Muscle layer of colon (tissue), 2 donors: Measurements from ENCODE around the gene TYW1B.
"Not testable (repeated sequence)": the region's sequence is repeated elsewhere in the genome, so short reads cannot be mapped to it uniquely, and the experiment has no call there.

Experiments used
- H3K27ac ChIP-seq: one replicate; pipeline ENCODE4 v1.7.0; 2013; ENCODE audit warnings: low read depth, mild to moderate bottlenecking, low read length, moderate library complexity
- H3K27me3 ChIP-seq, 2 donors: one replicate each; pipeline ENCODE4 v1.7.0; 2013; ENCODE audit warnings: low read length in 2 of 2, mild to moderate bottlenecking in 2 of 2; ENCODE audit not compliant: insufficient read depth in 2 of 2, control insufficient read depth in 1 of 2
- H3K36me3 ChIP-seq: one replicate; pipeline ENCODE4 v1.7.0; 2013; ENCODE audit warnings: mild to moderate bottlenecking, low read length; ENCODE audit not compliant: insufficient read depth
- H3K4me1 ChIP-seq: one replicate; pipeline ENCODE4 v1.7.0; 2013; ENCODE audit warnings: mild to moderate bottlenecking, low read length; ENCODE audit not compliant: insufficient read depth
- H3K4me3 ChIP-seq, 2 donors: one replicate each; pipeline ENCODE4 v1.7.0; 2013; ENCODE audit warnings: low read length in 2 of 2, low read depth in 1 of 2, mild to moderate bottlenecking in 1 of 2, moderate library complexity in 1 of 2
- H3K9ac ChIP-seq: one replicate; pipeline ENCODE4 v1.7.0; 2013; ENCODE audit warnings: low read length
- H3K9me3 ChIP-seq: one replicate; pipeline ENCODE4 v1.7.0; 2013; ENCODE audit warnings: mild to moderate bottlenecking, low read length
- donor health status: abdominal sarcoma.
- donor health status: Adenocarcinoma of cecum.

TYW1B gene

GRCh38 chr7:72708371-72709050, 119.5 kb downstream of the TYW1B start:
- not testable (repeated sequence) for H3K4me3 ChIP-seq, H3K27me3 ChIP-seq, H3K9ac ChIP-seq, H3K4me1 ChIP-seq, H3K27ac ChIP-seq, H3K9me3 ChIP-seq, H3K36me3 ChIP-seq

- H3K27ac ChIP-seq = no peak overlapping the region
These were observed 121.5 kb downstream of the TYW1B start for GRCh38 chr7:72706521-72706920.

GRCh38 chr7:72705693-72706092, 122.3 kb downstream of the TYW1B start:
- not testable (repeated sequence) for H3K9ac ChIP-seq, H3K36me3 ChIP-seq, H3K4me1 ChIP-seq, H3K9me3 ChIP-seq, H3K27ac ChIP-seq, H3K4me3 ChIP-seq, H3K27me3 ChIP-seq

More at GRCh38 chr7:72706521-72706920, 121.5 kb downstream of the TYW1B start:
- H3K36me3 ChIP-seq = no peaks in the 10 kb centered on the region
- no peaks in the 10 kb centered on the region for H3K4me1 ChIP-seq
- H3K9me3 ChIP-seq = no peaks in the 10 kb centered on the region
- H3K27me3 ChIP-seq = no peaks in the 10 kb centered on the region
- H3K9ac ChIP-seq = no peak overlapping the region
- no peak overlapping the region for H3K4me3 ChIP-seq

GRCh38 chr7:72704894-72705293, 123.1 kb downstream of the TYW1B start:
- H3K27ac ChIP-seq = no peak overlapping the region
- no peaks in the 10 kb centered on the region for H3K9me3 ChIP-seq
- H3K9ac ChIP-seq = no peak overlapping the region
- H3K4me1 ChIP-seq = no peaks in the 10 kb centered on the region
- no peak overlapping the region for H3K4me3 ChIP-seq
- no peaks in the 10 kb centered on the region for H3K36me3 ChIP-seq
- H3K27me3 ChIP-seq = no peaks in the 10 kb centered on the region

GRCh38 chr7:72700548-72700947, 127.5 kb downstream of the TYW1B start:
- H3K27ac ChIP-seq, H3K4me3 ChIP-seq, H3K9ac ChIP-seq, H3K27me3 ChIP-seq, H3K36me3 ChIP-seq, H3K4me1 ChIP-seq, H3K9me3 ChIP-seq: not testable (repeated sequence)

GRCh38 chr7:72697066-72697465, 130.9 kb downstream of the TYW1B start:
- H3K27ac ChIP-seq, H3K36me3 ChIP-seq, H3K9me3 ChIP-seq, H3K4me3 ChIP-seq, H3K4me1 ChIP-seq, H3K27me3 ChIP-seq, H3K9ac ChIP-seq: not testable (repeated sequence)

- not testable (repeated sequence) for H3K9ac ChIP-seq, H3K27me3 ChIP-seq, H3K4me1 ChIP-seq, H3K36me3 ChIP-seq, H3K9me3 ChIP-seq, H3K27ac ChIP-seq, H3K4me3 ChIP-seq
These were observed 131.4 kb downstream of the TYW1B start for GRCh38 chr7:72696643-72697042.

- H3K27me3 ChIP-seq, H3K4me1 ChIP-seq, H3K4me3 ChIP-seq, H3K9ac ChIP-seq, H3K27ac ChIP-seq, H3K9me3 ChIP-seq, H3K36me3 ChIP-seq: not testable (repeated sequence)
These were observed 132.5 kb downstream of the TYW1B start for GRCh38 chr7:72695482-72695881.

GRCh38 chr7:72691442-72691841, 136.6 kb downstream of the TYW1B start:
- not testable (repeated sequence) for H3K36me3 ChIP-seq, H3K4me1 ChIP-seq, H3K9ac ChIP-seq, H3K4me3 ChIP-seq, H3K9me3 ChIP-seq, H3K27ac ChIP-seq, H3K27me3 ChIP-seq

- H3K27me3 ChIP-seq, H3K9ac ChIP-seq, H3K27ac ChIP-seq, H3K4me1 ChIP-seq, H3K36me3 ChIP-seq, H3K4me3 ChIP-seq, H3K9me3 ChIP-seq: not testable (repeated sequence)
These were observed 137.8 kb downstream of the TYW1B start for GRCh38 chr7:72690177-72690576.

GRCh38 chr7:72689344-72689743, 138.7 kb downstream of the TYW1B start:
- not testable (repeated sequence) for H3K4me3 ChIP-seq, H3K27me3 ChIP-seq, H3K36me3 ChIP-seq, H3K27ac ChIP-seq, H3K9me3 ChIP-seq, H3K9ac ChIP-seq, H3K4me1 ChIP-seq

- not testable (repeated sequence) for H3K9ac ChIP-seq, H3K27me3 ChIP-seq, H3K9me3 ChIP-seq
These were observed 146.8 kb downstream of the TYW1B start for GRCh38 chr7:72681211-72681610.

More at GRCh38 chr7:72681211-72681610, 146.8 kb downstream of the TYW1B start:
- not testable (repeated sequence) for H3K4me1 ChIP-seq, H3K27ac ChIP-seq, H3K36me3 ChIP-seq, H3K4me3 ChIP-seq
